Astrocyte (in vitro differentiated cells and primary cell): ENCODE data around the gene S100A14.

ENCODE experiments used
- EZH2 ChIP-seq: IDR thresholded peaks from 2 replicates; pipeline ENCODE4 v1.6.1; 2012; ENCODE audit warnings: mild to moderate bottlenecking, low read length, inconsistent platforms; ENCODE audit not compliant: insufficient read depth
- TF ChIP-seq, protein P1 (sequence below): IDR thresholded peaks from 2 replicates; pipeline ENCODE4 v1.5.1; 2011; ENCODE audit warnings: low read depth, mild to moderate bottlenecking, inconsistent platforms, low read length, moderate library complexity; ENCODE audit not compliant: insufficient read depth

DNA sequence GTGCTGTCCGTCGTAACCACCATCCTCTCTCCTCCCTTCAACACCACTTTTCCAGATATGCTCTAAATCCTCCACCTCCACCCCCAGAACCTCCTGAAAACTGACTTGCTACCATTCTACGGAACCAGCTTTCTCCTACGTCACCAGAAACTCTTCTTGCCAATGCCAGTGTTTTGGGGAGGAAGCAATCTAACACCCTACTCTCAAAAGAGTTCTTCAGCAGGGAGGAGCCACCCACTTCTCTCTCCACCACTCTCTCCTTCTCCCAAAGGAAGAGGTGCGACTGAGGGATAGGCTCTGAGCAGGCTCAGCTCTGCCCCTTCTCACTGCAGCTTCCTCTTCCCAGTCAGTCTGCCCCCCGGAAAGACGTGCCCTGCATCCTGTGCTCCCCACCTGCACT is 44.4 kb downstream of the S100A14 start:
- TF ChIP-seq, protein P1, sequence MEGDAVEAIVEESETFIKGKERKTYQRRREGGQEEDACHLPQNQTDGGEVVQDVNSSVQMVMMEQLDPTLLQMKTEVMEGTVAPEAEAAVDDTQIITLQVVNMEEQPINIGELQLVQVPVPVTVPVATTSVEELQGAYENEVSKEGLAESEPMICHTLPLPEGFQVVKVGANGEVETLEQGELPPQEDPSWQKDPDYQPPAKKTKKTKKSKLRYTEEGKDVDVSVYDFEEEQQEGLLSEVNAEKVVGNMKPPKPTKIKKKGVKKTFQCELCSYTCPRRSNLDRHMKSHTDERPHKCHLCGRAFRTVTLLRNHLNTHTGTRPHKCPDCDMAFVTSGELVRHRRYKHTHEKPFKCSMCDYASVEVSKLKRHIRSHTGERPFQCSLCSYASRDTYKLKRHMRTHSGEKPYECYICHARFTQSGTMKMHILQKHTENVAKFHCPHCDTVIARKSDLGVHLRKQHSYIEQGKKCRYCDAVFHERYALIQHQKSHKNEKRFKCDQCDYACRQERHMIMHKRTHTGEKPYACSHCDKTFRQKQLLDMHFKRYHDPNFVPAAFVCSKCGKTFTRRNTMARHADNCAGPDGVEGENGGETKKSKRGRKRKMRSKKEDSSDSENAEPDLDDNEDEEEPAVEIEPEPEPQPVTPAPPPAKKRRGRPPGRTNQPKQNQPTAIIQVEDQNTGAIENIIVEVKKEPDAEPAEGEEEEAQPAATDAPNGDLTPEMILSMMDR: no peak
- no peak for TF ChIP-seq EZH2
